GM13977 (cell line): Measurements from ENCODE around the gene THSD7A.

Source experiments
- DNase-seq: peaks from one replicate; pipeline ENCODE4 v3.0.0; 2012; ENCODE audit warnings: low spot score
- in situ Hi-C: fragments of 300-500 bp; cut with MboI; formaldehyde crosslinking; loops from one replicate; pipeline ENCODE4 v1.12.0; 2022; ENCODE audit warnings: low sequenced_read_pairs, low pct_unique_long_range_greater_than_20kb, mixed read lengths, inconsistent platforms; ENCODE audit not compliant: unreplicated experiment
- TF ChIP-seq, protein P1 (sequence below): IDR thresholded peaks from 2 replicates; pipeline ENCODE4 v1.5.1; 2012; ENCODE audit warnings: mild to moderate bottlenecking, control low read depth; ENCODE audit not compliant: insufficient read depth; ENCODE audit errors: extremely low read depth, missing control alignments

THSD7A gene

DNA sequence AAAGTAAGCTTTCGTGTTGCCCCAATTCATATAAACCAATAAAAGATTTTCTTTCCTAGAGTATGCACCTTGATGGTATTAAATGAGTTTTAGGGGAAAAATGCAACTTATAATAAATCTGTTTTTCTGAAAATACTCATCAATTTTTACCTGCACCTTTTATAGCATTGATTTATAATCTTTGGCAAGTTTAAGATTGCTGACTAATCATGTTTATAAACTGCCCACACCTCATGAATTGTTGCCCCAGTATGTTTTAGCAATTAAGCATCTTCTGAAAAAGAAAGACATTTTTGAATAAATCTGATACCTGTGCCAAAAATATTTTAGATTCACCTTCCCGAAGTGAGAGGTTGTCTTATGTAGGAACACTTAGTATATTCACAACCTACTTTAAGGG lies 420.0 kb downstream of the THSD7A start:
- DNase-seq: no peak
- in situ Hi-C loops: no loop called here
- TF ChIP-seq, protein P1, sequence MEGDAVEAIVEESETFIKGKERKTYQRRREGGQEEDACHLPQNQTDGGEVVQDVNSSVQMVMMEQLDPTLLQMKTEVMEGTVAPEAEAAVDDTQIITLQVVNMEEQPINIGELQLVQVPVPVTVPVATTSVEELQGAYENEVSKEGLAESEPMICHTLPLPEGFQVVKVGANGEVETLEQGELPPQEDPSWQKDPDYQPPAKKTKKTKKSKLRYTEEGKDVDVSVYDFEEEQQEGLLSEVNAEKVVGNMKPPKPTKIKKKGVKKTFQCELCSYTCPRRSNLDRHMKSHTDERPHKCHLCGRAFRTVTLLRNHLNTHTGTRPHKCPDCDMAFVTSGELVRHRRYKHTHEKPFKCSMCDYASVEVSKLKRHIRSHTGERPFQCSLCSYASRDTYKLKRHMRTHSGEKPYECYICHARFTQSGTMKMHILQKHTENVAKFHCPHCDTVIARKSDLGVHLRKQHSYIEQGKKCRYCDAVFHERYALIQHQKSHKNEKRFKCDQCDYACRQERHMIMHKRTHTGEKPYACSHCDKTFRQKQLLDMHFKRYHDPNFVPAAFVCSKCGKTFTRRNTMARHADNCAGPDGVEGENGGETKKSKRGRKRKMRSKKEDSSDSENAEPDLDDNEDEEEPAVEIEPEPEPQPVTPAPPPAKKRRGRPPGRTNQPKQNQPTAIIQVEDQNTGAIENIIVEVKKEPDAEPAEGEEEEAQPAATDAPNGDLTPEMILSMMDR: no peak

DNA sequence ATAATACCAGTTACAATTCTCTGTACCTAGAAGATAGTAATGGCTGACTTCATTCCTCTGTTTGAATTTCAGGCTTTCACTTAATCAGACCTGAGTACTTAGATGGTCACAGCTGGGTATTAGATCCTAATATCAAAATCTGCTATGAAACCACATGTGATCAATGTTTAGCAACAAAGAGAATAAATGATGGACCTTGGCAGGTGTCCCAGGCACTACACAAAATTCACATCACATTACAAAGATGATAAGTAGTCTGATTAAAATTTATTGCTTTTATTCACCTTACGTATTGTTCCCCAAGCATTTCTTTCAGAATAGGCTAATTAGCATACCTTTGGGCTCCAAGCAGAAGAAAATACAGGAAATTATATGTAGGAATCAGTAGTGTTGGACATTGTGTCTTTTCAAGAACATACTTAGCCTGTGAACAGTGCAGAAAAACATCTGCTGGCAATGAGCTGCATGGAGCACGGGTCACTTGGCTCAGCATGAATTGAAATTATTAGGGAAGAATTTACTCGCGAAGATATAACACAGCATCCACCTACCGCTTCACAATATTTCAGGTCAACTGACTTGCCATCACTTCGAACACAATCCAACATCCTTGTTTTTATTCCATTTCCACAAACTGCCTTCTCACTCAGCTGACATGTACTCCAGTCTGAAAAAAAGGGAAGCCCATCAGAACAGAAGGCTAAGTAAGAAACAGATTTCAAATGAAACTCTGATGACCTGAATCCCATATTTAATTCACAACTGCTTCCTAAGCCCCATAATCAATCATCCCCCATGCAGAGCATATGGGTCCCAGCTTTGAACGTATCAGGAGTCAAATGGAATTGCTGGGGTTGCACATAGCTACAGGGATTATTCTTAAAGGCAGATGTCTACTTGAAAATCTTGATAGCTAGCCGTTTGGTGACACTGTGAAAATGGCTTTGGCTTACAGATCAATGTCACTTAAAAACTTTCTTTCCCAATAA lies 421.0 kb downstream of the THSD7A start:
- TF ChIP-seq, protein P1: no peak
- in situ Hi-C loops: no loop called here
- DNase-seq: no peak

DNA sequence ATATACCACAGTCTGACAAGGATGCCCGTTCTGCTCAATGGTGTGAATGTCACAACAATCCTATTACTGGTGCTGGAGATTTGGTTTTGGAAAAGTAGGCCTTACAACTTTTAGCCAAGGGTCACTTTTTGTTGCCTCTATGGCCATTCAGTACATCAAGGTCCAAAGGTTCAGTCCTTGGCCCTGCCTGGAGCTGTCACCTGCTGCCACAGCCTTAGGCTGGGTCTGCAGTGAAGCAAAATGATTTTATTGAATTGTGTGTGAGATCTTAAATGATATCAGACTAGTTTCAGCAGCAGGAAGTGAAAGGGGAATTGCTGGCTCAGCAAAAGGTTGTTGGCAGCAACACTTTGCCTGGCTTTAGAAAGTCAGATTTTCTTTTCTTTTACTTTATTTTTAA lies 427.6 kb downstream of the THSD7A start:
- DNase-seq: no peak
- in situ Hi-C loops: no loop called here

DNA sequence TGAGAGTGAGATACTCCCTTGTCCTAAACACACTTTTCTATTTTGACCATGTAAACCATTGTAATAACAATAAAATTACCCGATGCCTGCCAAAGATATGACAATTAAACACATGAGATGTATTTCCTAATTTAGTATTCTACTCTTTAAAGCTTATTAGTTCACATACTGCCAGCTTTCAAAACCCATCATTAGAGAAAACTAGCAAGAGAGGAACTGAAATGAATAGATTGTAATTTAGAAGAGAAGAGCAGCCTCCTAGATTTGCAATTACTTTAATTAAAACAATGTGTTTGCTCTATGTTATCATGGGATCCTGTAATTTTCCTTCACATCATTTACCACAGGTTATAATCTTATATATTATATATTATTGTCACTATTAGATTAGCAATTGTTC lies 428.2 kb downstream of the THSD7A start:
- no peak for DNase-seq
- in situ Hi-C loops: no loop called here
- TF ChIP-seq, protein P1: no peak

More for the DNA sequence above, 427.6 kb downstream of the THSD7A start:
- TF ChIP-seq, protein P1: no peak

DNA sequence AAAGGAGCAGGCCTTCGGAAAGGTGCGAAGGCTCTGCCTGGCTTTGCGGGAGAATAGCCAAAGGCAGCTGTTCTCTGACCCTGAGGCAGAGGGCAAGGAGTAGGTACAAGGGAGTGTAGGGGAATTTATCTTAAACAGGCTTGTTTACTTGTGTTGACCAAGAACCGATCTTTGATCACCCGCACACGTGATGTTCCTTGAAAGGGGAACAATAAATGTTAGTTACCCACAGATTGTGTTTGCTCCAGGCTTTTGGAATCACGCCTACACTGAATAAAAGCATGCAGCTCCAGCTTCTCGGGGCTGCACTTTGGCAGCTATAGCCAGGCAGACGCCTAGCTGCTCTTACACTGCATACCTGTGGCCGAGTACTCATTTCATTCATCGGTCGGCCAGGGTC lies 437.6 kb downstream of the THSD7A start:
- in situ Hi-C loops: no loop called here
- TF ChIP-seq, protein P1: no peak

DNA sequence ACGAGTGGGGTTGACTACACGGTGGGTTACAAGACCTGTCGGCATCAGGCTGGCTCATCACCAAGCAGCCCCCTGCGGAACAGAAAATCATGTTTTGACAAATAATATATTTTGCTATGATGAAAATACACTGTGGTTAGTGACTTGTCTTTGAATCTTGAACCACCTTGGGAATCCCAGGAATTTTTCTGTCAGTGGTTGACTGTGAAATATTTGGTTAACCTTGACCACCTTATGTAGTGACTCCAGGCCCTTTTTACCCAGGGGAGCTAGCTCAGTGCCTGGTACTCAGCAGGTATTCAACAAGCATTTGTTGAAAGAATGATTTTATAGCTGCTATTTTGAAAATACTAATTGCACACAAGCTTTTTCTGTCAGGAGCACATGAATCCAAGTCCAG lies 452.4 kb downstream of the THSD7A start:
- no peak for DNase-seq
- TF ChIP-seq, protein P1: no peak
- in situ Hi-C loops: no loop called here

More for the DNA sequence above, 437.6 kb downstream of the THSD7A start:
- no peak for DNase-seq
